A673 (cell line): ENCODE data around the gene TRMT61A. TPM values are rescaled to one million over a fixed set of nuclear protein-coding genes. Genes with fewer than 3 reads are reported as not detected.
A peak's percentile ranks its signal among the peaks of the same experiment; 100 is the strongest.

Experiments used
- BruUV-seq: library from RNA; stranded (reverse); fragments of 400-500 nt; replicated peaks from 2 replicates; lab custom pipeline; 2021; lab: Mats Ljungman, UMichigan
- CTCF ChIA-PET: fragments of 300-600 bp; sonication (Branson Sonifier 250); formaldehyde crosslinking; loops from one replicate; lab custom pipeline; 2022; ENCODE audit warnings: antibody characterized with exemption; lab: Charles Lee
- POLR2A ChIA-PET: fragments of 300-600 bp; sonication (Branson Sonifier 250); formaldehyde crosslinking; loops from one replicate; lab custom pipeline; 2022; ENCODE audit warnings: antibody characterized with exemption; ENCODE audit not compliant: low non-redundant PET; lab: Charles Lee
- DNase-seq: peaks from one replicate; pipeline ENCODE4 v3.0.0-alpha.2; 2015; ENCODE audit warnings: low spot score
- H3K27ac ChIP-seq: fragments of 200-600 bp; sonication (generic); 2 replicates; pipeline ENCODE4 v1.5.1; 2016; ENCODE audit warnings: mixed run types, low read depth, mild to moderate bottlenecking, mixed read lengths, antibody characterized with exemption, low read length; ENCODE audit not compliant: poor library complexity, severe bottlenecking
- H3K27me3 ChIP-seq: fragments of 200-600 bp; sonication (generic); replicated peaks from 2 replicates; pipeline ENCODE4 v1.6.1; 2017; ENCODE audit warnings: mixed run types, low read depth, mild to moderate bottlenecking, mixed read lengths, antibody characterized with exemption, low read length; ENCODE audit not compliant: insufficient read depth, poor library complexity
- H3K36me3 ChIP-seq: fragments of 200-600 bp; sonication (generic); 2 replicates; pipeline ENCODE4 v1.6.1; 2016; ENCODE audit warnings: mixed run types, mild to moderate bottlenecking, mixed read lengths, antibody characterized with exemption, low read length; ENCODE audit not compliant: insufficient read depth, poor library complexity, severe bottlenecking
- H3K4me1 ChIP-seq: fragments of 200-600 bp; sonication (generic); 2 replicates; pipeline ENCODE4 v1.6.1; 2017; ENCODE audit warnings: mixed run types, mild to moderate bottlenecking, mixed read lengths, antibody characterized with exemption, low read length; ENCODE audit not compliant: insufficient read depth, poor library complexity, severe bottlenecking
- H3K4me3 ChIP-seq: fragments of 200-600 bp; sonication (generic); 2 replicates; pipeline ENCODE4 v1.5.1; 2016; ENCODE audit warnings: low read depth, mixed run types, mild to moderate bottlenecking, mixed read lengths, low read length; ENCODE audit not compliant: poor library complexity, severe bottlenecking
- H3K9me3 ChIP-seq: fragments of 200-600 bp; sonication (generic); 2 replicates; pipeline ENCODE4 v1.6.1; 2016; ENCODE audit warnings: mixed run types, low read depth, mild to moderate bottlenecking, mixed read lengths, antibody characterized with exemption, low read length; ENCODE audit not compliant: poor library complexity, severe bottlenecking
- CTCF ChIP-seq: fragments of 300-800, 200-600 bp; sonication (generic); conservative IDR thresholded peaks from 2 replicates; pipeline ENCODE4 v1.5.1; 2017; ENCODE audit warnings: low read depth, mild to moderate bottlenecking, antibody characterized with exemption, low read length, moderate library complexity, mixed read lengths
- EZH2 ChIP-seq: fragments of 200-600 bp; sonication (generic); IDR thresholded peaks from 2 replicates; pipeline ENCODE4 v1.6.1; 2017; ENCODE audit warnings: borderline replicate concordance, low read depth, mild to moderate bottlenecking, mixed read lengths, antibody characterized with exemption, low read length; ENCODE audit not compliant: poor library complexity, severe bottlenecking
- intact Hi-C: fragments of 100-400 bp; cut with micrococcal nuclease; formaldehyde crosslinking; loops from one replicate; pipeline ENCODE4 v1.10.0; 2022; ENCODE audit not compliant: unreplicated experiment
- total RNA-seq: library from RNA; stranded (reverse); gene quantifications from 2 replicates; pipeline ENCODE4 v1.2.3, GENCODE V29; 2021

The TRMT61A gene
- total RNA-seq, 1 experiment from 2014 or later: 23.6 TPM

DNA sequence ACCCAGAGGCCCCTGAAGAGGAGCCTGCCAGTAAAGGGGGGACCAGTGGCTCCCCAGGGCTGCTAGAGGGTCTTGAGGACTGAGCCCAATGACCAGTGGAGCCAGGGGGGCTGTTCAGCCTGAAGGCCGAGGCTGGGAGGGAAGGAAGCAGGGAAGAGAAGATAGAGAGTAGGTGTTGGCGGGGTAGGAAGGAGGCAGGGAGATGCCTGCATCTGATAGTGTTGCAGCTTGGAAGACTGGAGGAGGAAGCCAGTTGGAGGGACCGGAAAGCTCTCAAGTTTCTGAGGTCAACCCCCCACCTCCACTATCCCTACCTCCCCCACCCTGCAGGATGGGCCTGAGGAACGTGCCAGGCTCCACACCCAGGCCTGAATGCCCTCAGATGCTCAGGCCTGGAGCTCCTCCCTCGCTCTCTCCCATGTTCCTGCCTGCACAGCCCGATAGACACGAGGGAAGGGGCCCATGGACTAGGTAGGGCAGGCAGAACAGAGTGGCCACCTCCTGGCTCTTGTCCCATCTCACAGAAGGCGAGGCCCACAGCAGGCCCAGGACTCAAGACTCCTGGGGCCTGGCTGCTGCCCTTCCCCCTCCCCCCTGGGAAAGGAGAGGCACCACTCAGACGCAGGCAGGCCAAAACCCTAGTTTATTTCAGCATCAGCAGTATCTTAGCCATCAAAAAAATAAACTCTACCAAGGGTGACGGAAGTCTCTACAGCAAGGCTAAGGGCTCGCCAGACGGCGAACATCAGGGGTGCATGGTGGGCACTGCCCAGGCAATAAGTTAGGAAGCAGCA lies 9.8 kb upstream of the TRMT61A start:
- ChIA-PET POLR2A (no interaction called here), CTCF (interaction anchor here (0.5 to 2.0 kb wide), 10 partner anchors 13 to 1404 kb away, joined by 3 to 8 read pairs (median 4); no protein-coding TSS in a partner anchor)
- H3K9me3 ChIP-seq: no peaks in the 10 kb centered on the region
- no peak overlapping the region for H3K4me3 ChIP-seq
- no TSS peak for BruUV-seq
- no peak for DNase-seq
- intact Hi-C loops: no loop called here
- H3K27me3 ChIP-seq: no peaks in the 10 kb centered on the region
- TF ChIP-seq CTCF: no peak
- no peak for TF ChIP-seq EZH2
- H3K27ac ChIP-seq: peak overlapping the region; percentile 42
- peaks cover 15% of the 10 kb centered on the region for H3K36me3 ChIP-seq
- H3K4me1 ChIP-seq: peaks cover 18% of the 10 kb centered on the region

GRCh38 chr14:103519837-103520212 lies 9.2 kb upstream of the TRMT61A start:
- CTCF ChIA-PET: interaction anchor here (0.6 kb wide), 2 partner anchors 19 to 28 kb away, joined by 3 read pairs; no protein-coding TSS in a partner anchor
- H3K27ac ChIP-seq: peak overlapping the region; percentile 42

DNA sequence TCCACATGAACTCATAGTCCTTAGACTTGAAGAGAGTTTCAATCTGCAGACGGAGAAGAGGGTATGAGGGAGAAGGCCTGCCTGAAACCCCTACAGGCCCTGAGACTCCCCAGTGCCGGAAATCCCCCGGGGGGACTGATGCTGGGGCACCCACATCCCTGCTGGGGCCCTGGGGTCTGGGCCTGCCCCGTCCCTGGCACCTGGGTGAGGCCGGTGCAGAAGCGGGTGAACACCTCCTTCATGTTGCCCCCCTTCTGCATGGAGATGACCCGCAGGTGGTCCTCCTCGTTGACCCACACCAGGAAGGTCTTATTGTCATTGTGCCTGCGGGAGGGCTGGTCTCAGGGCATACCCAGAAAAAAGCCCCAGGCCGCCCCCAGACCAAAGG lies 8.7 kb upstream of the TRMT61A start:
- intact Hi-C loops: no loop called here
- H3K9me3 ChIP-seq: no peaks in the 10 kb centered on the region
- peaks cover 15% of the 10 kb centered on the region for H3K36me3 ChIP-seq
- H3K4me1 ChIP-seq: peaks cover 18% of the 10 kb centered on the region
- CTCF ChIA-PET: no interaction called here
- no peak for DNase-seq
- no peak for TF ChIP-seq EZH2
- TF ChIP-seq CTCF: no peak
- BruUV-seq: no TSS peak
- no peaks in the 10 kb centered on the region for H3K27me3 ChIP-seq
- H3K4me3 ChIP-seq: peak overlapping the region; percentile 83
- POLR2A ChIA-PET: no interaction called here
- peak overlapping the region; percentile 70 for H3K27ac ChIP-seq

More at GRCh38 chr14:103519837-103520212, 9.2 kb upstream of the TRMT61A start:
- no peaks in the 10 kb centered on the region for H3K27me3 ChIP-seq
- BruUV-seq: TSS peak; percentile 78
- H3K4me3 ChIP-seq: no peak overlapping the region
- DNase-seq: no peak
- H3K4me1 ChIP-seq: peaks cover 18% of the 10 kb centered on the region
- POLR2A ChIA-PET: no interaction called here
- no peaks in the 10 kb centered on the region for H3K9me3 ChIP-seq
- peaks cover 15% of the 10 kb centered on the region for H3K36me3 ChIP-seq
- no peak for TF ChIP-seq CTCF
- TF ChIP-seq EZH2: no peak
- intact Hi-C loops: no loop called here
